ENCODE data around the gene NLRP12. TPM values are rescaled to one million over a fixed set of nuclear protein-coding genes. Genes with fewer than 3 reads are reported as not detected.

The NLRP12 gene, protein sequence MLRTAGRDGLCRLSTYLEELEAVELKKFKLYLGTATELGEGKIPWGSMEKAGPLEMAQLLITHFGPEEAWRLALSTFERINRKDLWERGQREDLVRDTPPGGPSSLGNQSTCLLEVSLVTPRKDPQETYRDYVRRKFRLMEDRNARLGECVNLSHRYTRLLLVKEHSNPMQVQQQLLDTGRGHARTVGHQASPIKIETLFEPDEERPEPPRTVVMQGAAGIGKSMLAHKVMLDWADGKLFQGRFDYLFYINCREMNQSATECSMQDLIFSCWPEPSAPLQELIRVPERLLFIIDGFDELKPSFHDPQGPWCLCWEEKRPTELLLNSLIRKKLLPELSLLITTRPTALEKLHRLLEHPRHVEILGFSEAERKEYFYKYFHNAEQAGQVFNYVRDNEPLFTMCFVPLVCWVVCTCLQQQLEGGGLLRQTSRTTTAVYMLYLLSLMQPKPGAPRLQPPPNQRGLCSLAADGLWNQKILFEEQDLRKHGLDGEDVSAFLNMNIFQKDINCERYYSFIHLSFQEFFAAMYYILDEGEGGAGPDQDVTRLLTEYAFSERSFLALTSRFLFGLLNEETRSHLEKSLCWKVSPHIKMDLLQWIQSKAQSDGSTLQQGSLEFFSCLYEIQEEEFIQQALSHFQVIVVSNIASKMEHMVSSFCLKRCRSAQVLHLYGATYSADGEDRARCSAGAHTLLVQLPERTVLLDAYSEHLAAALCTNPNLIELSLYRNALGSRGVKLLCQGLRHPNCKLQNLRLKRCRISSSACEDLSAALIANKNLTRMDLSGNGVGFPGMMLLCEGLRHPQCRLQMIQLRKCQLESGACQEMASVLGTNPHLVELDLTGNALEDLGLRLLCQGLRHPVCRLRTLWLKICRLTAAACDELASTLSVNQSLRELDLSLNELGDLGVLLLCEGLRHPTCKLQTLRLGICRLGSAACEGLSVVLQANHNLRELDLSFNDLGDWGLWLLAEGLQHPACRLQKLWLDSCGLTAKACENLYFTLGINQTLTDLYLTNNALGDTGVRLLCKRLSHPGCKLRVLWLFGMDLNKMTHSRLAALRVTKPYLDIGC
- total RNA-seq, result 0.22 and 0.43 TPM in 2 replicates

DNA sequence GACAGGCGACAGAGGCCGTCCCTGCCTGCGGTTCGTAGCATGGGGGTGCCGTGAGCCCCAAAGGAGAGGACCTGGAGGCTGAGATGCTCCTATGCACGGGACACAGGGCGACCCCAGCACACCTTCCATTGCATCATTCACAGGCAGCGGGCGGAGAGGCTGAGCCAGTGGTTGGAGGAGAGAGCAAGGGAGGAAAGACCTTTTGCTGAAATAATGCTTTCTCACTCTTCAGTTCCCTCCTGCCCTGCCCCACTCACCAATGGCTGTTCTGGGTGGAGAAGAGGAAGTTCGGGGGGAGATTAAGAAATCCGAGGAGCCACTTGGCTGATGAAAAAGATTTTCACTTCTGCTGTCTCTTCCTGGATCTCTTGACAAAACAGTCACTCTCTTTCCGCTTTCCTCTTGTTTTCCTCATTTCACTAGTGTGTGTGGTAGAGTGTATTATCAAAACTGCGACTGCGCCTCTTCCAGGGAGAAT lies at the start of gene NLRP12:
Gene NLRP12 (minus strand): TSS at position 181 of the 478 bp plus-strand sequence. CDS start 140 bp downstream, at position 41.

DNA sequence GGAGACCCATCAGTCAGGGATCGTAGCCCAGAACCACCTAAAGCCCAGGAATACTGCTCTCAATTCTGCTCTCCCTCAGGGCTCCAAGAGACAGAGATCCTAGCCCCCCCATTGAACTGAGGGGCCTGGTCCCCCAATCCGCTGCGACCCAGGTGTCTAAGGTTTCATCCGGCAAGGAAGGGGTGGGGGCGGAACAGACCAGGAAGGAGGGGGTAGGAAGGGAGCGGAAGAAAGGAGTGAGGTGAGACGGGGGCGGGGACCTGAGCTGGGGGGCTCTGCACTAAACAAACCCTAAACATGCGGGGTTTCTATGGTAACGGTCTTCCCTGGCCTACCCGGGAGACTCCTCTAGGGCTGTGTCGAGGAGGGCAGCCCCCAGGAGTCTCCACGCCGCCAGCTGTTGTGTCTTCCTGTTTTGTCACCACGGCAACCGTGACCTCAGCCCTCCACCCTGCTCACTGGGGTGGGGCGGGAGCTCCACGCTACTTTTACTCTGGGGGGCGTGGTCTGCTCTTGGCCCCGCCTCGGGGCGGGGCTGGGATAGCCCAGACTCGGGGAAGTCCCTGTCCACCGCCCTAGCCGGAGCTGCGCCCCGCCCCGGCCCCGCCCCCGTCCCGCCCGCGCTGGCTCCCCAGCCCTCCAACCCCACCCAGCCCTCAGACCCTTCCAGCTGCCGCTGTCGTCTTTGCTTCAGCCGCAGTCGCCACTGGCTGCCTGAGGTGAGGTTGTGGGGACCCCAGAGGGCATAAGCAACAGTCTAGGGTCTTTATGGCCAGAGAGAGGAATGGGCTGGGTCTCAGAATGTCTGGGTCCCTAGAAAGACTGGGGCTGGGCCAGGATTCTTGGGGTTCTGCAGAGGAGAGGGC lies 43.3 kb upstream of the NLRP12 start, which contains the start of gene MYADM:
Gene MYADM (plus strand): TSS at position 659 of the 866 bp plus-strand sequence. CDS start 5,647 bp downstream, outside the sequence.

Other genes starting within 250 kb of the NLRP12 start
- gene DPRX, start 192.3 kb downstream of the NLRP12 start, total RNA-seq, result not detected in 2 replicates
- 6.0 and 11.6 TPM in 2 replicates for gene MYADM, start 43.6 kb upstream of the NLRP12 start, total RNA-seq
- gene PRKCG, start 57.9 kb upstream of the NLRP12 start, total RNA-seq, result not detected in 2 replicates
- not detected in 2 replicates for gene CACNG7, start 85.0 kb upstream of the NLRP12 start, total RNA-seq
- under 0.01 and 0.17 TPM in 2 replicates for gene CACNG8, start 138.6 kb upstream of the NLRP12 start, total RNA-seq
- 0.54 and 0.69 TPM in 2 replicates for gene CACNG6, start 167.3 kb upstream of the NLRP12 start, total RNA-seq
- not detected in 2 replicates for gene VSTM1, start 239.6 kb upstream of the NLRP12 start, total RNA-seq

Data from dermis lymphatic vessel endothelial cell (primary cell).